ENCODE measurements around the gene AGXT2.

Gene AGXT2

GRCh38 chr5:34957857-34958690, 89.7 kb downstream of the AGXT2 start:
- no peak for DNase-seq

- no peak for DNase-seq
These were observed 90.4 kb downstream of the AGXT2 start for GRCh38 chr5:34957321-34957720.

All from activated CD4-positive, alpha-beta T cell treated with anti-CD3 and anti-CD28 coated beads, Interleukin-2, amount 50 U/mL, for 4 hours (primary cell).